HUES64 (cell line): ENCODE results near the gene NRL.

Experiments used
- H3K27ac ChIP-seq: 2 replicates; pipeline ENCODE4 v1.7.0; 2013; ENCODE audit warnings: low read depth, low read length, inconsistent platforms
- H3K27me3 ChIP-seq: 2 replicates; pipeline ENCODE4 v1.6.1; 2013; ENCODE audit warnings: mild to moderate bottlenecking, low read length; ENCODE audit not compliant: insufficient read depth
- H3K36me3 ChIP-seq: 2 replicates; pipeline ENCODE4 v1.6.1; 2013; ENCODE audit warnings: mild to moderate bottlenecking, low read length; ENCODE audit not compliant: insufficient read depth
- H3K4me1 ChIP-seq: 2 replicates; pipeline ENCODE4 v1.6.1; 2013; ENCODE audit warnings: mild to moderate bottlenecking, low read length, moderate library complexity; ENCODE audit not compliant: insufficient read depth
- H3K4me3 ChIP-seq: 2 replicates; pipeline ENCODE4 v1.5.1; 2013; ENCODE audit warnings: mild to moderate bottlenecking, low read length, moderate library complexity
- H3K9ac ChIP-seq: 2 replicates; pipeline ENCODE4 v1.6.1; 2013; ENCODE audit warnings: mild to moderate bottlenecking, low read depth, low read length
- H3K9me3 ChIP-seq: 2 replicates; pipeline ENCODE4 v1.6.1; 2013; ENCODE audit warnings: low read depth, low read length; ENCODE audit not compliant: insufficient read depth
- WGBS: fragments of 150-250, 120-280 bp; methylation state at CpG from one replicate; pipeline ENCODE4 v1.1.7; 2013; ENCODE audit warnings: missing lambda C conversion rate; 5-methylcytosine and 5-hydroxymethylcytosine counted together

Gene NRL

DNA sequence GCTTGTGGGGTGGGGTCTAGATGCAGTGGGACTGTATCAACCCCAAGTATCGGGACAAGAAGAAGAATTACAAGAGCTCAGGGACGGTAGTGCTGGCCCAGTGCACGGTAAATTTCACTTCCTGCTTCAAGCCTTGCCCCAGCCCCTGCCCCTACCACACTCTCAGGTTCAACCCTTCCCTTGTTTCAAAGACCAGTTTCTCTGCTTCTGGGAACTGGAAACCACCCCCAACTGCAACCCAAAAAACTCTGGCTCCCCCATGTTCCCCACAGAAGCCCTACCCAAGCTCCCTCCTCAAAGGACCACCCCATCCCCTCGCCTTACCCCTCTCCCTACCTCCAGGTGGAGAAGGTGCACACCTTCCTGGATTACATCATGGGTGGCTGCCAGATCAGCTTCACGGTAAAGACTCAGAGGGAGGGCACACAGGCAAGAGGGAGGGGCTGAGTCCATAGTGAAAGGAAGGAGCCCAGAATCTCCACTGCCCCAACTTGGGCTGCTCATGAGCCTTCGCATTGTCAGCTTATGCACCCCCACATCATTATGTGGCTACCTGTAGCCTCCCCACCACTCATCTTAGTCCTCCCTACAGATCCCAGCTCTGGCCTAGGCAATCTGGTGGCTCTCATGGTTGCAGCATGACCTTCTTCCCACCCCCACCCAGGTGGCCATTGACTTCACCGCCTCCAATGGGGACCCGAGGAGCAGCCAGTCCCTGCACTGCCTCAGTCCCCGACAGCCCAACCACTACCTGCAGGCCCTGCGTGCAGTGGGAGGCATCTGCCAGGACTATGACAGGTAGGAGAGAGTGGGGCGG lies 39.1 kb downstream of the NRL start:
- Histone ChIP-seq H3K36me3 (no peaks in the 10 kb centered on the region), H3K9me3 (no peaks in the 10 kb centered on the region), H3K4me1 (peaks cover 14% of the 10 kb centered on the region), H3K27ac (no peak overlapping the region), H3K9ac (no peak overlapping the region), H3K4me3 (no peak overlapping the region), H3K27me3 (peaks cover 10% of the 10 kb centered on the region; the same call in 1 of the 2 replicates)
- WGBS: 79% methylated on average over 11 of the region's 11 CpGs

DNA sequence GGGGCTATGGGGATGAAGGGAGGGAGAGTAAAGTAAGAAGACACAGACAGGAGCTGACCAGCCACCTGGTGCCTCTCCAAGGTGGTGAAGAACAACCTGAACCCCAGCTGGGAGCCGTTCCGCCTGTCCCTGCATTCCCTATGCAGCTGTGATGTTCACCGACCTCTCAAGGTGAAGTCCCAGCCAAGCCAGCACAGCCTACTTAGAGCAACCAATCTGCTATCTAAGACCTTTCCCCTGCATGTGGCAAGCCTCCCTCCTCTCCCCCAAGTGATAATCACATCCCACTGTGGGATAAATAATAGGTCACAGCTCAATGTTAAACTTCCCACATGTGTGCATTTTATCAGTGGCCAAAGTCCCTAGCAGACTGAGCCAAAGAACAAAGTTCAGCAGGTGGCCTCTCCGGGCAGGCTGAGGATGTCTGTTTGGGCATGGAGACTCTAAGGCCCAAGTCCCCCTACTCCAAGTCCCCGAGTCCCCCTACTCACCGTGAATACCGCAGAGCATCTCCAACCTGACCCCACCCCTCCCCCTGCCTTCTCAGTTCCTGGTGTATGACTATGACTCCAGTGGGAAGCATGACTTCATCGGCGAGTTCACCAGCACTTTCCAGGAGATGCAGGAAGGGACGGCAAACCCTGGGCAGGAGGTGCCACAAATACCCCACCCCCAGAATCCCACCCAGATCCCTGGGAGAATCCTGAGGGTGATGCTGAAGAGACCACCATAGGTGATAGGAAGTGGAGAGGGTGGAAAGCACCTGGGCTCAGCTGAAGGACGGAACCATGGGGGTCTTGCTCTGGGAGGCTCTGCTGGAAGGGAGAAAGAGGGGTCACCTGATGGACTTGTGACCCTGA lies 39.9 kb downstream of the NRL start:
- no peaks in the 10 kb centered on the region for H3K36me3 ChIP-seq
- no peak overlapping the region for H3K4me3 ChIP-seq
- H3K9me3 ChIP-seq: no peaks in the 10 kb centered on the region
- H3K27ac ChIP-seq: no peak overlapping the region
- H3K9ac ChIP-seq: no peak overlapping the region
- H3K4me1 ChIP-seq: peaks cover 5% of the 10 kb centered on the region
- peaks cover 2% of the 10 kb centered on the region; the same call in 1 of the 2 replicates for H3K27me3 ChIP-seq
- WGBS: 86% methylated on average over 11 of the region's 11 CpGs

DNA sequence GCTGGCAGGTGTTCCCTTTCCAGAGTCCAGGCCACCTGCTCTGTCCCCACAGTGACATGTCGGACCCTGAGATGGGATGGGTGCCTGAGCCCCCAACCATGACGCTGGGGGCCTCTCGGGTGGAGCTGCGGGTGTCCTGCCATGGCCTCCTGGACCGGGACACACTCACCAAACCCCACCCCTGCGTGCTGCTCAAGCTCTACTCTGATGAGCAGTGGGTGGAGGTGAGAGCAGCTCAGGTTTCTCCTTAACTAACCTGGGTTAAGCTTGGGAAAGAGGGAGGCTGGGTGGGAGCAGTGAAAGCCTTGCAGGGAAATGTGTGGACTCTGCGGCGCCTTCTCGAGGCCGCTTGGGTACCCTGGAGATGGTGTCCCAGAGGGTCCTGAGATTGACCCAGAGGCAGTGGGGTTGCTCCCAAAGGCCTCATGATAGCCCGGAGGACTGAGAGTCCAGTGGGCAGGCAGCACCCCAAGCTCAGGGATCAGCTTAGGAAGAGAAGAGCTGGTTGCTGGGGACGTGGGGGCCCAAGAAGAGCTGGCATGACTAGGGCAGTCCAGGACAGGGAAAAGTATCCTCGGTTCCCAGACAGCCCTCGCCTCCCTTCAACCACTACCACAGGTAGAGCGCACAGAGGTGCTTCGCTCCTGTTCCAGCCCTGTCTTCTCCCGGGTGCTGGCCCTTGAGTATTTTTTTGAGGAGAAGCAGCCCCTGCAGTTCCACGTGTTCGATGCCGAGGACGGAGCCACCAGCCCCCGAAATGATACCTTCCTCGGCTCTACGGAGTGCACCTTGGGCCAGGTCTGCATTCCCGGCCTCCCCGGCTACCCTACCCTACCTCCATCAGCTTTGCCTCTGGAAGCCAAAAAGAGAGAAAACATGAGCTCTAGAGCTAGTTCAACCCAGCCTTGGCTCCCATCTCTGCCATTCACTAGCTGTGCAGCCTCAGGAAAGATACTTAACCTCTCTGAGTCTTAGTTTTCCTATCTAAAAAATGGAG lies 41.6 kb downstream of the NRL start:
- no peak overlapping the region for H3K9ac ChIP-seq
- no peaks in the 10 kb centered on the region for H3K27me3 ChIP-seq
- H3K9me3 ChIP-seq: no peaks in the 10 kb centered on the region
- 87% methylated on average over 26 of the region's 26 CpGs for WGBS
- H3K36me3 ChIP-seq: no peaks in the 10 kb centered on the region
- no peaks in the 10 kb centered on the region for H3K4me1 ChIP-seq
- no peak overlapping the region for H3K4me3 ChIP-seq
- no peak overlapping the region for H3K27ac ChIP-seq

DNA sequence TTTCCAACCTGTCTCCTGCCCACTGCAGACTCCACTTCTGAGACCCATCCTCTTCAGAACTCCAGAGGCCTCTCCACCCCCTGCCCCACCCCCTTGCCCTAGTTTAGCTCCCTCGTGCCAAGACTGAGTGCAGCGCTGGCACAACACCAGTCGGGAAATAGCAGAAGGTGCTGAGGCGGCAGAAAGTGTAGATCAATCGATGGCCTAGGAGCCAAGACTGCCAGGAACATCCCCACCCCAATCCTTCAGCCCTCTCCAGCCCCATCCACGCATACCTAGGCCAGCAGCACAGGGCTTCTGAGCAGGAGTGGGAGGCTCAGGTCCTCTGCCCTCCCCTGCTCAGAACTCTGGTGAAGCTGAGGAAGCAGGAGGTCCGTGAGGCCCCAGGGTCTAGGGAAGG lies 42.3 kb downstream of the NRL start:
- H3K4me1 ChIP-seq: no peaks in the 10 kb centered on the region
- H3K27me3 ChIP-seq: no peaks in the 10 kb centered on the region
- no peaks in the 10 kb centered on the region for H3K9me3 ChIP-seq
- no peaks in the 10 kb centered on the region for H3K36me3 ChIP-seq
- WGBS: 84% methylated on average over 7 of the region's 7 CpGs
- H3K27ac ChIP-seq: no peak overlapping the region
- no peak overlapping the region for H3K9ac ChIP-seq
- H3K4me3 ChIP-seq: no peak overlapping the region

DNA sequence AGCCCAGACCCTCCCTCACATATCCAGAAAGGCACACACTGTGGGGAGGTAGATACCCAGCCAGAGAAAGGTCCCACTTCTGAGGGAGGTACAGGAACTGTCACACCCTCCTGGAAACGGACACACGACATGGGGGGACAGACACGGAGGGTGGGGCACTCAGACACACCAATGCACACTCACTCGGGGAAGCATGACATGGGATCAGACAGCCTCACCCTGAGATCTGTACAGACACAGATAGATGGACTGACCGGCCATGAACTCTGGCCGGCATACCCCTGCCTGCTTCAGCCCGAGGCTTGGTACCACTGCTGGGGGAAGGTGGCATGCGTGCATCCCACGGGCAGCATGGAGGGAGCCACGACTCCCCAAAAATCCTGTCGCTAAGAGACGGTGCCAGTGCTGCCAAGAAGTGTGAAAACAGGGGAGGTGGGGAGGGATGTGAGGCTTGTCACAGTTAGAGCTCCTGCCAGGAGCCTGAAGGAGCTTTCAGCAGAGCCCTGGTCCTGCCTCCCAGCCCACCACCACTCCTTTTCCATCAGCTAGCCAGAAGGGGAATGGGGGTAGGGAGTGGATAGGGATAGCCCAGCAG lies 42.8 kb downstream of the NRL start:
- H3K4me3 ChIP-seq: no peak overlapping the region
- H3K27me3 ChIP-seq: no peaks in the 10 kb centered on the region
- 89% methylated on average over 12 of the region's 12 CpGs for WGBS
- no peaks in the 10 kb centered on the region for H3K36me3 ChIP-seq
- H3K27ac ChIP-seq: no peak overlapping the region
- H3K4me1 ChIP-seq: no peaks in the 10 kb centered on the region
- no peak overlapping the region for H3K9ac ChIP-seq
- H3K9me3 ChIP-seq: no peaks in the 10 kb centered on the region

DNA sequence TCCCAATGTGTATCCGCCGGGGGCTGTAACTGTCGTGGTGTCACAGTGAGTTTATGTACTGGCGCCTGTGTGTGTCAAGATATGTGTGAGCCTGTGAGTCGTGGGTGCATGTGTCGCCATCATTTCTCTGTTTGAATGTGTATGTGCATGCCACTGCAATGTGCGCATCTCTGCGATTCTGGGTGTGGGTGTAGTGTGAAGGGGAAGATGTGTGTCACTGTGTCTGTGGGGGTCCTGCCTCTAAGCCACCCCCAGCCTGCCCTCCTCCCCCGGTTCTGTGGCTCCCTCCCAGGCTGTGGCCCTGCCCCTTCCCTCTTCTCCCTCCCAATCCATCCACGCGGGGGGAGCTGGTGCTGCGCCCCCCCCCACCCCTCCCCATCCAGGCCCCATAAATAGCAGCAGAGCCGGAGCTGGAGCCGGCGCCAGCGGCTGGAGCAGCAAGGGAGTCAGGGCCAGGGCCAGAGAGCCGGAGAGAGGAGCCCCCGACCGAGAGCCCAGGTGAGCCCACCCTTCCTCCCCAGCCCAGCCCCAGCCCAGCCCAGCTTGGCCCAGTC lies 43.5 kb downstream of the NRL start, which contains the start of gene CPNE6:
Gene CPNE6 (plus strand): TSS at position 419 of the 554 bp plus-strand sequence. CDS start 1,375 bp downstream, outside the sequence.
- Histone ChIP-seq H3K9me3 (no peaks in the 10 kb centered on the region), H3K4me3 (no peak within 1 kb of the TSS), H3K36me3 (no peaks in the 10 kb centered on the region), H3K4me1 (no peaks in the 10 kb centered on the region), H3K27ac (no peak within 1 kb of the TSS), H3K27me3 (no peaks in the 10 kb centered on the region), H3K9ac (no peak within 1 kb of the TSS)
- WGBS: 84% methylated on average over 19 of the region's 19 CpGs

DNA sequence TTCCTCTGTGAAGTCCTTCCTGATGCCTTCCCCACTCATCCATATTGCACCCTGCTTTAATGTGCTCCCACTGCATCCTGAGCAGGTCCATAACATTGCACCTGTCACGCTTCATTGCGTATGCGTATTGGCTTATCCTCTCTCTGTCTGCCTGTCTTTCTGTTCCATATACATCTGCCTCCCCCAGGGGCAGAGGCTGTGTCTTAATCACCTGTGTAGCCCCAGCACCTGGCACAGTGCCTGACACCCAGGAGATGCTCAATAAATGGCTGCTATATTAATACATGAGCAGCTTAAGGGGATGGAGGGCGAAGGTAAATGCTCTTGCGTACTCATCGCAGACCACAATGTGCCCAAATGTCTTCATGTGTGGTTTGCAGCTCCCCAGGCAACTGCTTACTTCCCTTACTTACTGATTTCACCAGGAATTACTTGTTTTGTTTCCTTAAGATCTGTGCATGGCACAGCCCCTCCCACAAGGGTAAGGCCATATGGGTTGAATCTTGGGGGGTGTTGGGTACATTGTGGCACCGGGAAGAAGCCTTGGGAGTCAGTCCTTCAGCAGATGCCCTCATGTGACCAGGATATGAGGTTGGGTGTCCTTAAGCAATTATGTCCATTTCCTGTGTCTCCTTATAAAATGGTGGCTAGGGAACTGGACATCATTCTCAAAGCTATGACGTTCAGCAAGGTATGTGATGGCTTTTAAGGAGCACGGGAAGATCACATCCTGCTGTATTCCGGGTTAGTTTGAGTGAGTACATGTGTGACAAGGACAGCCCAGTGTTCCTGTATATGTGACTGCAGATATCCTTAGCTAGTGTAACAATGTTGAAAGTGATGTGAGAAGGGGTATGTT lies 44.2 kb downstream of the NRL start:
- Histone ChIP-seq H3K27ac (no peak overlapping the region), H3K4me1 (no peaks in the 10 kb centered on the region), H3K4me3 (no peak overlapping the region), H3K27me3 (no peaks in the 10 kb centered on the region), H3K9me3 (no peaks in the 10 kb centered on the region), H3K9ac (no peak overlapping the region), H3K36me3 (no peaks in the 10 kb centered on the region)
- WGBS: 90% methylated on average over 10 of the region's 10 CpGs

DNA sequence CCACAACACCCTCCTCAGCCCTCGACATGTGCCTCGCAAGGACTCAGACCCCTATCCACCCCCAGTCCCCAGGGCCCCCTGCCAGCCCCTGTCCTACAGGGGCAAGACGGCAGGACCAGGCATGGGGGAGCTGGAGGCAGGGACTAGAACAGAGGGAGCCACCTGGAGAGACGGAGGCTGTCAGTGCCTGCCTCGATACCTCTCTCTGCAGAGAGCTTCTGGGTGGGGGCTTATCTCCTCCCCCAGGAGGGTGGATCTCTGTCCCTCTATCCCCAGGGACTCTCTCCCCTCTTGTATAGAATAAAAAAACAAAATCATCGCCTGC lies 45.4 kb downstream of the NRL start:
- no peaks in the 10 kb centered on the region for H3K36me3 ChIP-seq
- H3K4me1 ChIP-seq: no peaks in the 10 kb centered on the region
- H3K27me3 ChIP-seq: no peaks in the 10 kb centered on the region
- no peak overlapping the region for H3K9ac ChIP-seq
- no peaks in the 10 kb centered on the region for H3K9me3 ChIP-seq
- no peak overlapping the region for H3K27ac ChIP-seq
- WGBS: 90% methylated on average over 6 of the region's 6 CpGs
- H3K4me3 ChIP-seq: no peak overlapping the region

DNA sequence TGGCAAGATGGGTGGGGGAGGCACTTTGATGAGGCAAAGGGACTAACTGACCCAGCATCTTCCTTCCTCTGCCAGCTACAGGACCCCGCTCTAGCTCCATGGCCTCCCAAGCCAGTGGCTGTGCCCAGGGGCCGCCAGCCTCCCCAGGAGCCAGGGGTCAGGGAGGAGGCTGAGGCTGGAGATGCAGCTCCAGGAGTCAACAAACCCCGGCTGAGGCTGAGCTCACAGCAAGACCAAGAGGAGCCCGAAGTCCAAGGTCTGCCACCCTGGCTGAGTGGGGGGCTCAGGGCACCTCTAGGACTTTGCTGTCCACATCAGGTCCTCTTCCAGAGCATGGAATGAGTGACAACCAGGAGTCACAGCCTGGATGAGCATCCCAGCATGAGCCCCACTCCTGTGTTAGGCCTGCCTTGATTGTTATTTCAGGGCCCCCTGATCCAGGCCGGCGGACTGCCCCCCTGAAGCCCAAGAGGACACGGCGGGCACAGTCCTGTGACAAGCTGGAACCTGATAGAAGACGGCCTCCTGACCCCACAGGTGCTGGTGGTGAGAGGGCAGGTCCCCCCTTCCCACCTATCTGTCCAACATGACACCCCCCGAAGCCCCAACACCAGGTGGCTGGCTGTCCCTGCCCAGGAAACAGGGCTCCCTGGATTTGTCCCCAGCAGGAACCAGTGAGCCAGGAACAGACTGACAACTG lies 45.9 kb downstream of the NRL start:
- H3K4me1 ChIP-seq: no peaks in the 10 kb centered on the region
- H3K9me3 ChIP-seq: no peaks in the 10 kb centered on the region
- H3K4me3 ChIP-seq: no peak overlapping the region
- no peak overlapping the region for H3K27ac ChIP-seq
- 91% methylated on average over 10 of the region's 10 CpGs for WGBS
- H3K36me3 ChIP-seq: no peaks in the 10 kb centered on the region
- no peaks in the 10 kb centered on the region for H3K27me3 ChIP-seq
- H3K9ac ChIP-seq: no peak overlapping the region
